Amygdala (tissue), 56 donors: ENCODE measurements around the gene CCNH.

ENCODE experiments used
- DNase-seq, 56 donors: peaks; one replicate each; lab custom pipeline; 2025; lab: John Stamatoyannopoulos, UW

CCNH gene

GRCh38 chr5:87404359-87404758 is 8.4 kb downstream of the CCNH start:
- no peak for DNase-seq

- DNase-seq: no peak
These were observed 8.8 kb downstream of the CCNH start for GRCh38 chr5:87403899-87404298.

- DNase-seq: no peak
These were observed 9.3 kb downstream of the CCNH start for GRCh38 chr5:87403409-87403808.

GRCh38 chr5:87401626-87402025 is 11.1 kb downstream of the CCNH start:
- no peak for DNase-seq

- DNase-seq: no peak
These were observed 12.3 kb downstream of the CCNH start for GRCh38 chr5:87400305-87400899.

GRCh38 chr5:87399720-87400119 is 13.0 kb downstream of the CCNH start:
- DNase-seq: no peak

GRCh38 chr5:87398981-87399614 is 13.6 kb downstream of the CCNH start:
- DNase-seq: no peak

GRCh38 chr5:87394411-87395165 is 18.1 kb downstream of the CCNH start:
- DNase-seq: no peak

- no peak for DNase-seq
These were observed 19.4 kb downstream of the CCNH start for GRCh38 chr5:87393331-87393730.

GRCh38 chr5:87392801-87393200 is 19.9 kb downstream of the CCNH start:
- DNase-seq: no peak

GRCh38 chr5:87392170-87392569 is 20.6 kb downstream of the CCNH start:
- DNase-seq: no peak

GRCh38 chr5:87390576-87391199 is 22.0 kb downstream of the CCNH start:
- DNase-seq: no peak

- no peak for DNase-seq
These were observed 22.7 kb downstream of the CCNH start for GRCh38 chr5:87390075-87390474.

GRCh38 chr5:87389296-87390034 is 23.3 kb downstream of the CCNH start:
- no peak for DNase-seq

- no peak for DNase-seq
These were observed 24.6 kb downstream of the CCNH start for GRCh38 chr5:87388129-87388528.

- no peak for DNase-seq
These were observed 26.9 kb downstream of the CCNH start for GRCh38 chr5:87385802-87386201.

GRCh38 chr5:87383216-87383615 is 29.5 kb downstream of the CCNH start:
- DNase-seq: no peak

- no peak for DNase-seq
These were observed 30.5 kb downstream of the CCNH start for GRCh38 chr5:87382224-87382623.

- no peak for DNase-seq
These were observed 40.0 kb downstream of the CCNH start for GRCh38 chr5:87372705-87373104.

GRCh38 chr5:87369431-87369830 is 43.3 kb downstream of the CCNH start:
- no peak for DNase-seq

GRCh38 chr5:87368601-87369000 is 44.1 kb downstream of the CCNH start:
- no peak for DNase-seq
